Stimulated activated naive CD8-positive, alpha-beta T cell treated with anti-CD3 and anti-CD28 coated beads, Interleukin-15, Interleukin-2, amounts not matched to agents 100 ng/mL and 50 ng/mL, for 24 hours (primary cell): ENCODE data around the gene CCNL2.
"Not testable (repeated sequence)": the region's sequence is repeated elsewhere in the genome, so short reads cannot be mapped to it uniquely, and the experiment has no call there.

ENCODE experiments used
- H3K27ac Mint-ChIP-seq: one replicate; pipeline ENCODE4 v1.8.0; 2021; ENCODE audit warnings: mild to moderate bottlenecking, mixed read lengths
- H3K27me3 Mint-ChIP-seq: one replicate; pipeline ENCODE4 v1.8.0; 2021; ENCODE audit warnings: mixed read lengths
- H3K36me3 Mint-ChIP-seq: one replicate; pipeline ENCODE4 v1.8.0; 2021; ENCODE audit warnings: low read depth, mixed read lengths
- H3K4me1 Mint-ChIP-seq: one replicate; pipeline ENCODE4 v1.8.0; 2021; ENCODE audit warnings: low read depth, mixed read lengths
- H3K4me3 Mint-ChIP-seq: one replicate; pipeline ENCODE4 v1.8.0; 2021; ENCODE audit warnings: mild to moderate bottlenecking, mixed read lengths
- H3K9me3 Mint-ChIP-seq: one replicate; pipeline ENCODE4 v1.8.0; 2021; ENCODE audit warnings: mixed read lengths

Gene CCNL2

DNA sequence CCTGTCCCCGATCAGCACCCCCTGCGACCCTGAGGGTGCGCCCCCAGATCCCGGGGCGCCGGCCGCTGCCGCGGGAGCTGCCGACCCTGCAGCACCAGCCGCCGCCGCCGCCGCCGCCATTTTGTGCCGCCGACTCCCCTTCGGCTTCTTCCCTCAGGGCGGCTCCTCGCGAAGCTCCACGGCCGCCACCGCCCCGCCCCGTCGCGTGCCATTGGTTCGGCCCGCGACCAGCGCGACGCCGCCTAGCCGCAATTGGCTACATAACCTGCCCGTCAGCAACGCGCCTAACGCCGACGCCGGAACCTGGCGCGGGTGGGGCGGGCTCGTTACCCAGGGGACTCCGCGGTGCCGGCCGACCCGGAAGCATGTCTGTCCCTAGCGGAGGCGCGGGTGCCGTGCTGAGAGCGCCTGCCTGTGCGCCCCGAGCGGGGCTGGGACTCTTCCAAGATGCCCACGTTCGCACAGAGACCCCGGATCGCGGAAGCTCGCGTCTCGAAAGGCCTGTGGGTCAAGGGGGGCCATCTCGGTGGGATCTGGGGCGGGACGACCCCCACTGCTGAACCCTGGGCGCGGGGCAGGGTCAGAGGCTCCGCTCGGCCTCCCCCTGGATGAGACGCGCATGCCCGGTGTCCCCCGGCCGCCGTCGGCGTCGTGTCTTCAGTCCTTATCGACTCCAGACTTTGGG lies at the start of gene CCNL2:
TSS of gene CCNL2 (minus strand) at position 149 of the 685 bp plus-strand sequence. CDS start at position 120, 29 bp downstream.
- H3K27me3 Mint-ChIP-seq: no peaks in the 10 kb centered on the region
- H3K4me1 Mint-ChIP-seq: peaks cover 63% of the 10 kb centered on the region
- peaks cover 74% of the 10 kb centered on the region for H3K36me3 Mint-ChIP-seq
- H3K4me3 Mint-ChIP-seq: peak within 1 kb of the TSS; percentile 95
- H3K9me3 Mint-ChIP-seq: no peaks in the 10 kb centered on the region
- peak within 1 kb of the TSS; percentile 93 for H3K27ac Mint-ChIP-seq

DNA sequence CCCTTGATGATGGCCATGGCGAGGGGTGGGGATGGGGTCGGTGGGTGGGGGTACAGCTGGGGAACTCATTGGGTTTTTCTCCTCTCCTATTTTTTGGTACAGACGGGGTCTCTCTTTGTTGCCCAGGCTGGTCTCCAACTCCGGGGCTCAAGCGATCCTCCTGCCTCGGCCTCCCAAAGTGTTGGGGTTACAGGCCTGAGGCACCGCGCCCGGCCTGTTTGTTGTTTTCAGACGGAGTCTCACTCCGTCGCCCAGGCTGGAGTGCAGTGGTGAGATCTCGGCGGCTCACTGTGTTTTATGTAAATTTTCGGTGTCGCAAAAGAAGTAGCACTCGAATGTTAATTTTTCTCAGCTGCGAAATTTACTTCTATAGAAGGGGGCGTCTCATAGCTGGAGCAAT lies 47.5 kb upstream of the CCNL2 start:
- not testable (repeated sequence) for H3K27me3 Mint-ChIP-seq, H3K4me1 Mint-ChIP-seq, H3K4me3 Mint-ChIP-seq, H3K36me3 Mint-ChIP-seq, H3K9me3 Mint-ChIP-seq, H3K27ac Mint-ChIP-seq

DNA sequence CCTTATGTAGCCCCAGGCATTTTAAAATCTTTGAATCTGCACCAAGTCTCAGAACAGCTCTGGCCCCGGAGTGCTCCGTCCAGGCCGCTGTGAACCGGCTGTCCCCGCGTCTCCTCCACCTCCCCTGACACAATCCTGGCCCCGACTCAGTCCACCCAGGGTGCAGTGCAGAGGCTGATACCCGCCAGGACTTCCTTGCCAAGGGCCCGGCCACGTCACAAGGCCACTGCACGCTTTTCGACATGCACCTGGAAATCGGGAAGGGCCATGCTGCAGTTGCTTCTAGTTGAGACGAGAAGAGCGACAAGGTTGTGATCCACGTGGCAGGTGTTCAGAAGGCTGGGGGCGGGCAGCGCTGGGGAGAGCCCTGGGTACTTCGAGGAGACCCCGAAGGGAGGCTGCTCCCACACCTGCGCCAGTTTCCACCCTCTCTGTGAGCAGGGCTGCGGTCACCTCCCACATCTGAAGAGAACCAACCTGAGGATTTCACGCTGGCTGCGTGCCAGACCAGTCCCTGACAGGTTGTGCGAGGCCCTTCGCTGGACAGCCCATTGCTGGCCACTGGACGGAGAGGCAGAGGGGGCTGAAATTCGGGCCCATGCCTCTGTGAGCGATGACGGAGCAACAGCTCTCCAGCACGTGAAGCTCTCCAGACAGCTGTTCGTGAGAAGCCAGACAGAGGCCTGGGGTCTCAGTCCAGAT lies 43.1 kb upstream of the CCNL2 start:
- H3K27me3 Mint-ChIP-seq: no peaks in the 10 kb centered on the region
- H3K27ac Mint-ChIP-seq: no peak overlapping the region
- no peaks in the 10 kb centered on the region for H3K4me1 Mint-ChIP-seq
- no peaks in the 10 kb centered on the region for H3K36me3 Mint-ChIP-seq
- H3K9me3 Mint-ChIP-seq: no peaks in the 10 kb centered on the region
- no peak overlapping the region for H3K4me3 Mint-ChIP-seq

DNA sequence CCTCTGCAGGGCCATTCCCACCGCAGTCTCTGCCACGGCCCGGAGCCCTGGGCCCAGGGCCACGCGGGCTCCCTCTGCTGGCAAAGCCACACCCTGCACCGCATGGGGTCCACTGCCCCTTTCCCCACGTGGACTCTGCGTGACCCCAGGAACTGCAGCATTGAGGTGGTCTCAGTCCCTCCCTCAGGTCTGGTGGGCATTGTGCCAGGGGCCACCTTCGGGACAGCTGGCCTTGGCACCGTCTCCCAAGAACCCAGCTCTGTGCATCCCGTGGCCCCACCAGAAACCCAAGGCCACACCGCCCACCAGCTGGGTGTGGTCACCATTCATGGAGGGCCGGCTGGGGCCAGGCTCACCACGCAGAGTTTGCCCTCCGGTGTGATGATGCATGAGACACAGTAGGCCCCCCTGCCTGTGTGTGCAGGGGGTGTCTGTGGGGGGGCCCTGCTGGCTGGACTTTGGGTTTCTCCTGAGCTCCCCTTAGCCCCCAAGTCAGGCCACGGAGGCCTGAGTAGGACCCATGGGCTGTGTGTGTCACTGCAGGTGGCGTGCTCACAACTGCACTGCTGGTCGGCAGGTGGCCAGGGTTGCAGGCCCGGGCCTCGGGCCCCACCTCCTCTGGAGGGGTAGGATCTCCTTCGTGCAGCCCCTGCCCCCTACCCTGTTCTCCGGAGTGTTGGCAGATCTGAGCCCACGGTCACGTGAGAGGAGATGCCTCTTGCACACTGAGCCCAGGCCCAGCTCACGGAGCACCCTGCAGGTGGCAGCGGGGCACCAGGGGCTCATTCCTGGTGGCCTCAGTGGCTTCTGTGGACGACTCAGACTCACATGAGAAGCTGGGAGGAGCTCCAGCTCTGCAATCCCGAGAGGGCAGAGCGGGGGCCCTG lies 42.1 kb upstream of the CCNL2 start:
- H3K27me3 Mint-ChIP-seq: peaks cover 2% of the 10 kb centered on the region
- H3K9me3 Mint-ChIP-seq: no peaks in the 10 kb centered on the region
- H3K36me3 Mint-ChIP-seq: no peaks in the 10 kb centered on the region
- H3K4me3 Mint-ChIP-seq: no peak overlapping the region
- no peak overlapping the region for H3K27ac Mint-ChIP-seq
- H3K4me1 Mint-ChIP-seq: peaks cover 1% of the 10 kb centered on the region

DNA sequence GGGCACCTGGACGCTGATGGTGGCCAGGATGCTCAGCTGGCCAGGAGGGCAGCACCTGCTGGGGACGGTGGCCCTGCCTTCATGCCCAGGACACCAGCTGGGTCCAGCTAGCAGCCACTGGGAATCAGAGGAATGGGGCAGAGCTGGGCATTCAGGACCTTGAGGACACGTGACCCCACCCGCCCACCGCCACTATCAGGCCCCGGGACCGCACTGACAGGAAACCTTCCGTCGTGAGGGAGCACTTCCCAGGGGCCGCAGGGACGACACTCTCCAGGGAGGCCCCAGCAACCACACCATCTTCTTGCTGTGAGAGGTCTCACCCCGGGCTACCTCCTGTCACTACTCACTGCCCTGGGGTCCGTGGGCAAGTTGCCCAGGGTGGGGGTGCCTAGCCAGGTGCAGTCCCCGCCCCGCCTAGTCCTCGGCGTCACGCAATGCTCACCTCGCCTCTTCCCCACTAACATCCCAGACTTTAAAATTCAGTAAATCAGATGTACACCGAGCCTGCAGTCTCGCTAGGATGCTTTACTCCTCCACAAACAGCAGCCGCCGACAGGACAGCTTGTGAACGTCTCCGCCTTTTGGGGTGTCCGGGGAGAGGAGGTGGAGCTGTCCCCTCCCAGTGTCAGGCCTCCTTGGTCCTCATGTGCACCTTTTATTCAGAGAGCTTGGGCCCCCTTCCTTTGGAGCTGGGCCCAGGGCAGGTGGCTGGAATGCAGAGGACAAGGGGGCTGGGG lies 41.3 kb upstream of the CCNL2 start:
- Mint-ChIP-seq H3K4me1 (peaks cover 3% of the 10 kb centered on the region), H3K27ac (no peak overlapping the region), H3K36me3 (no peaks in the 10 kb centered on the region), H3K4me3 (no peak overlapping the region), H3K27me3 (peaks cover 3% of the 10 kb centered on the region), H3K9me3 (no peaks in the 10 kb centered on the region)

DNA sequence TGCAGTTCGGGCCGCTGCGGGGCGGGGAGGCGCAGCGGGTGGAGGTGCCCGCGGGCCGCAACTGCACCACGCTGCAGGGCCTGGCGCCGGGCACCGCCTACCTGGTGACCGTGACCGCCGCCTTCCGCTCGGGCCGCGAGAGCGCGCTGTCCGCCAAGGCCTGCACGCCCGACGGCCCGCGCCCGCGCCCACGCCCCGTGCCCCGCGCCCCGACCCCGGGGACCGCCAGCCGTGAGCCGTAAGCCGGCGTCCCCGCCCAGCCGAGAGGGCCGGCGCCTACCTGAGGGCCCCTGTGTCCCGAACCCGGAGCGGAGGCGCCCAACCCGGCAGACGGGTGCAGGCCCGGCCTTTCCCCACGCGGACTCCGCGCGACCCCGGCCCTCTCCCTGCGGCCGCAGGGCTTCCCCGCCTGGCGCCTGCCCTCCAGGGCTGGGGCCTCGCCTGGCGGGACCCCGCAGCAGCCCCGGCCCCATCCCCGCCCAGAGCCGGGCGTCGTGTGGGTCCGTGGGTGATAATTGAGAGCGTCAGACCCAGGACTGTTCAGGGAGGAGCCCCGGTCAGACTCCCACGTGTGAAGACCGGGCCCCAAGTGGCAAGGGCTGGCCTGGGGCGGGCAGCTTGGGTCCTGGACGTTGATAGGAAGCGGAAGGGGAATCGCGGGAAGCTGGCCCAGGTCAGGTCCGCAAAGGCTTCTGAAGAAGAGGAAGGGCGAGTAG lies 40.6 kb upstream of the CCNL2 start:
- H3K36me3 Mint-ChIP-seq: no peaks in the 10 kb centered on the region
- H3K9me3 Mint-ChIP-seq: no peaks in the 10 kb centered on the region
- peaks cover 9% of the 10 kb centered on the region for H3K4me1 Mint-ChIP-seq
- H3K4me3 Mint-ChIP-seq: no peak overlapping the region
- H3K27me3 Mint-ChIP-seq: peaks cover 8% of the 10 kb centered on the region
- H3K27ac Mint-ChIP-seq: no peak overlapping the region

DNA sequence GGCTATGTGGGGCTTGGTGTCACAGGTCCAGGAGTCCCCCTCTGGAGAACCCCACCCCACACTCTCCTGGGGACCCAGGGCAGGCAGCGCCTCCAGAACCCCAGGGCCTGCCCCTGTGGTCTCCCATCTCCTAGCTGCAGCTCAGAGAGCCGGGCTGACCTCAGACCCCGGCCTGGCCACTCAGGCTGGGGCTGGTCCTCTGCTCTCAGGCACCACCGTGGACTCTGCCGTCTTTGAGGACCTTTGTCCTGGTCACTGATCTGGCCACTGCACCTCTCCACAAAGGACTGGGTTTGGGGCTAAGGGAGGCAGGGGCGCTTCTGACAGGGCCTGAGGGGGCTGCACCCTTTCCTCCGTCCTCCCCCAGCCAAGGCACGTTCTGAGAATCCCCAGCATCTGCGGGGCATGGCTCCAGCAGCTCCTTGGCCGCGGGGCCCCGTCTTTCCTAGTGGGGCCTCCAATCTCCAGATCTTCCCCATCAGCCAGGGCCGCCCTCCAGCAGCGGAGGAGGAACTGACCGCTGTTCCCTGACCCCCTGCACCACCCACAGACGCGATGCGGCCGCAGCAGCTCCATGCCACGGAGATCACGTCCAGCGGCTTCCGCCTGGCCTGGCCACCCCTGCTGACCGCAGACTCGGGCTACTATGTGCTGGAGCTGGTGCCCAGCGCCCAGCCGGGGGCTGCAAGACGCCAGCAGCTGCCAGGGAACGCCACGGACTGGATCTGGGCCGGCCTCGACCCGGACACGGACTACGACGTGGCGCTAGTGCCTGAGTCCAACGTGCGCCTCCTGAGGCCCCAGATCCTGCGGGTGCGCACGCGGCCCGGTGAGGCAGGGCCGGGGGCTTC lies 39.6 kb upstream of the CCNL2 start:
- no peak overlapping the region for H3K4me3 Mint-ChIP-seq
- H3K36me3 Mint-ChIP-seq: no peaks in the 10 kb centered on the region
- H3K4me1 Mint-ChIP-seq: peaks cover 17% of the 10 kb centered on the region
- no peak overlapping the region for H3K27ac Mint-ChIP-seq
- H3K27me3 Mint-ChIP-seq: peaks cover 8% of the 10 kb centered on the region
- H3K9me3 Mint-ChIP-seq: no peaks in the 10 kb centered on the region

DNA sequence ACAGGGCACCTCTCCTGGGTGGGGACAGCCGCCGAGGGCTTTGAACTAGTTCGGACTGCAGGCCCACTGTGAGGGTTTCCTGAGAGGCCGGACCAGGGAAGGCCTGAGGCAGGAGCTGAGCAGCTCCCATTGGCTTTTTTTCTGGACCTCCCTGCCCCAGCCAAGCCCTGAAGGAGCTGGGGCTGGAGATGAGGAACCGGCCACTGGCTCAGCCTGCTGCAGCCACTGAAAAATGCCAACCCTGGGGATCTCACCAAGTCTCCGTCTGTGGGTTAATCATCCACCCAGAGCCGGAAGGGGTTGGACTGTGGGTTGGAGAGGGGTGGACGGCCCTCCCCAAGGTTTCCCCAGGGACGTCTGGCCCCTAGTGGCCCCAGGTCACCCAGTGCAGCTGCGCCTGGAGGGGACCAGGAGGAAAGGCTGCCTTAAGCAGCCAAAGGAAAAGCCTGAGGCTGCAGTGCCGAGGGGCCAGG lies 38.8 kb upstream of the CCNL2 start:
- H3K27me3 Mint-ChIP-seq: peaks cover 8% of the 10 kb centered on the region
- no peak overlapping the region for H3K4me3 Mint-ChIP-seq
- H3K9me3 Mint-ChIP-seq: no peaks in the 10 kb centered on the region
- no peak overlapping the region for H3K27ac Mint-ChIP-seq
- H3K4me1 Mint-ChIP-seq: peaks cover 20% of the 10 kb centered on the region
- no peaks in the 10 kb centered on the region for H3K36me3 Mint-ChIP-seq

DNA sequence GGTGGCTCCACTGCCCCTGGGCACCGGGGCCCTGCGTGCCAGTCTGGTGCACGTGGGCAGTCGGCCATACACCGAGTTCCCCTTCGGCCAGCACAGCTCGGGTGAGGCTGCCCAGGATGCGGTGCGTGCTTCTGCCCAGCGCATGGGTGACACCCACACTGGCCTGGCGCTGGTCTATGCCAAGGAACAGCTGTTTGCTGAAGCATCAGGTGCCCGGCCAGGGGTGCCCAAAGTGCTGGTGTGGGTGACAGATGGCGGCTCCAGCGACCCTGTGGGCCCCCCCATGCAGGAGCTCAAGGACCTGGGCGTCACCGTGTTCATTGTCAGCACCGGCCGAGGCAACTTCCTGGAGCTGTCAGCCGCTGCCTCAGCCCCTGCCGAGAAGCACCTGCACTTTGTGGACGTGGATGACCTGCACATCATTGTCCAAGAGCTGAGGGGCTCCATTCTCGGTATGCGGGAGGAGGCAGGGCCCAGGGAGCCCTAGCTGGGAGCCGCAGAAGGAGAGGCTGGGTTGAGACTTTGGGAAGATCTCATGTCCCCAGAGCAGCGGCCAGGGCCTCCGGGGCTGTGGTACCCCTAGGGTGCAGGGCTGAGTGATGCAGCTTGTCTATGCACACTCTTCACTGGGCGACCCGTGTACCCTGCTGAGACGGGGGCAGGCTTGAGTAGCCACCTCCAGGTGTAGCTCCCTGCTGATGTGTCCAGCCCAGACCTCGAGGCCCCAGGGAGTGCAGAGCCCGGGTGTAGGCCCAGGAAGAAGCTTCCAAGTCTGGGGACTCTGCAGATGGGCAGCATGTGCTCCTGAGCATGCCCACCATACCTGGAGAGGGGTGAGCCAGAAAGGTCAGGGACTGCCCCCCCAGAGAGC lies 38.1 kb upstream of the CCNL2 start:
- no peak overlapping the region for H3K4me3 Mint-ChIP-seq
- no peak overlapping the region for H3K27ac Mint-ChIP-seq
- no peaks in the 10 kb centered on the region for H3K36me3 Mint-ChIP-seq
- peaks cover 20% of the 10 kb centered on the region for H3K4me1 Mint-ChIP-seq
- H3K9me3 Mint-ChIP-seq: no peaks in the 10 kb centered on the region
- peaks cover 8% of the 10 kb centered on the region for H3K27me3 Mint-ChIP-seq

DNA sequence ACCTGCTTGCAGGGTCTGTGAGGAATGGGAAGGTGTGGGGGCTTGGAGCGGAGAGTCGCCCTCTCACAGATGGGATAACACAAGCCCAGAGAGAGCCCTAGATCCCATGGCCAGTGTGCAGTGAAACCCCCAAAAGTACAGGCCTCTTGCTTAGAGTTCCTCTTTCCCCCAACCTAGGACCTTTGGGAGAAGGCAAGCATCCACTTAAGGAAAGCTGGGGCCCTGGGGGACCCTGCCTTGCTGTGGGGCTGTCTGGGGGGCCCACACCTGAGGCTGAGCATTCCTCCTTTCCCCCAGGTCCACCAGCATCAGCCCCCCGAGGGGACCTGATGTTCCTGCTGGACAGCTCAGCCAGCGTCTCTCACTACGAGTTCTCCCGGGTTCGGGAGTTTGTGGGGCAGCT lies 37.5 kb upstream of the CCNL2 start:
- Mint-ChIP-seq H3K36me3 (no peaks in the 10 kb centered on the region), H3K27me3 (peaks cover 8% of the 10 kb centered on the region), H3K4me1 (peaks cover 20% of the 10 kb centered on the region), H3K9me3 (no peaks in the 10 kb centered on the region), H3K27ac (no peak overlapping the region), H3K4me3 (peak overlapping the region; percentile 49)

DNA sequence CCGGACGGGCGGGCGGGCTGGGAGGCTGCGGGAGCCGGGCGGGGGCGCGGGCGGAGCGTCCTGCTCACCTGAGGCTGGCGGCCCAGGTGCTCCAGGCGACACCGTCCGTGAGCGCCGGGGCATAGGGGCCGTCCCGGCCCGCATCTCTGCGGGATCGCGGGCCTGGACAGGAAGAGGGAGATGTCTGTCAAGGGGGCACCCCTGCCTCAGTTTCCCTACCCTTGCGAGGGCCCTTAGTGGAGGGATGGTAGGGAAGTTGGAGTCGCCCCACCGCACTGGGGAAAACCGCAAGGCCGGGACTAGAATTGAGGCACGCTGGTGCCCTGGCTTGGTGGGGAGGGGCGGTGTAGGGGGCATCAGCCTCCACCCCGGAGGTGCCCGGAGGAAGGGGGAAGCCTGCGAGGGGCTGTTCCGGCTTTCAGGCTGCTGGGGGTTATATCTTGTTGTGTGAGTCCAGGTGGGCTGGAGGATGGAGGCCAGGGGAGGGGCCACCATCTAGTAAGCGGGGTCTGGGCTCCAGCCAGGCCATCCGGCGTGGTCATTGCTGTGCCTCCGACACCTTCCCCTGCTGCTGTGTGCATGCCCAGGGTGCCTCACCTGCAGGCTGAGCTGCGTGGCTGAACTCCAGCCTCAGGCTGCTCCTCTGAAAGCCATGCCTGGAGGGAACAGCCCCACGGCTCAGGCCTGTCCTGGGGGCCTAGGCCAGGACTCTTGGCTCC lies 36.9 kb upstream of the CCNL2 start:
- Mint-ChIP-seq H3K27ac (no peak overlapping the region), H3K4me1 (peaks cover 20% of the 10 kb centered on the region), H3K4me3 (peak overlapping the region; percentile 49), H3K9me3 (no peaks in the 10 kb centered on the region), H3K27me3 (peaks cover 8% of the 10 kb centered on the region), H3K36me3 (no peaks in the 10 kb centered on the region)
